Activated CD4-positive, alpha-beta T cell treated with anti-CD3 and anti-CD28 coated beads, Interleukin-2, amount 10 ng/mL, durations not matched to agents 7 days and 5 days (primary cell): Measurements from ENCODE around the gene IL13. TPM values are rescaled to one million over a fixed set of nuclear protein-coding genes. Genes with fewer than 3 reads are reported as not detected.
"Not testable (repeated sequence)": the region's sequence is repeated elsewhere in the genome, so short reads cannot be mapped to it uniquely, and the experiment has no call there.

Source experiments
- CTCF ChIA-PET: fragments of 350-600 bp; sonication (Branson Sonifier 250); formaldehyde crosslinking; loops from one replicate; lab custom pipeline; 2021; ENCODE audit warnings: antibody characterized with exemption; lab: Charles Lee
- POLR2A ChIA-PET: fragments of 350-600 bp; sonication (Branson Sonifier 250); formaldehyde crosslinking; loops from one replicate; lab custom pipeline; 2021; ENCODE audit warnings: antibody characterized with exemption; lab: Charles Lee
- DNase-seq: peaks from one replicate; pipeline ENCODE4 v3.0.0-alpha.2; 2020
- H3K27ac Mint-ChIP-seq: one replicate; pipeline ENCODE4 v1.8.0; 2021; ENCODE audit warnings: mild to moderate bottlenecking, moderate library complexity, mixed read lengths
- H3K27me3 Mint-ChIP-seq: one replicate; pipeline ENCODE4 v1.8.0; 2021; ENCODE audit warnings: mixed read lengths
- H3K36me3 Mint-ChIP-seq: one replicate; pipeline ENCODE4 v1.8.0; 2021; ENCODE audit warnings: low read depth, mixed read lengths
- H3K4me1 Mint-ChIP-seq: one replicate; pipeline ENCODE4 v1.8.0; 2021; ENCODE audit warnings: mixed read lengths
- H3K4me3 Mint-ChIP-seq: one replicate; pipeline ENCODE4 v1.8.0; 2021; ENCODE audit warnings: mild to moderate bottlenecking, moderate library complexity, mixed read lengths
- H3K9me3 Mint-ChIP-seq: one replicate; pipeline ENCODE4 v1.8.0; 2021; ENCODE audit warnings: mixed read lengths
- total RNA-seq, 2 experiments: library from RNA; stranded (reverse); gene quantifications; one replicate each; pipeline ENCODE4 v1.2.3, GENCODE V29; 2021

Gene IL13
- 1 to 10 TPM; 2.5 to 2.8 TPM for total RNA-seq

GRCh38 chr5:132657676-132658380 is at the start of gene IL13:
TSS of gene IL13 (plus strand) at chr5:132658173. CDS start at chr5:132658187, 14 bp downstream.
- ChIA-PET CTCF (interaction anchor here (1.3 to 1.7 kb wide), 3 partner anchors 10 to 131 kb away, joined by 3 to 5 read pairs (median 3); no protein-coding TSS in a partner anchor), POLR2A (no interaction called here)
- Mint-ChIP-seq H3K36me3 (no peaks in the 10 kb centered on the region), H3K4me1 (peaks cover 14% of the 10 kb centered on the region), H3K27ac (no peak within 1 kb of the TSS), H3K4me3 (no peak within 1 kb of the TSS), H3K27me3 (peaks cover 26% of the 10 kb centered on the region), H3K9me3 (no peaks in the 10 kb centered on the region)
- no peak for DNase-seq

GRCh38 chr5:132611965-132612364 is 46.0 kb upstream of the IL13 start:
- no peak overlapping the region for H3K27ac Mint-ChIP-seq
- ChIA-PET CTCF (interaction anchor here (0.5 to 1.2 kb wide), 2 partner anchors 12 to 191 kb away, joined by 3 read pairs; no protein-coding TSS in a partner anchor), POLR2A (no interaction called here)
- no peaks in the 10 kb centered on the region for H3K9me3 Mint-ChIP-seq
- DNase-seq = no peak
- H3K4me1 Mint-ChIP-seq = peaks cover 1% of the 10 kb centered on the region
- H3K4me3 Mint-ChIP-seq = no peak overlapping the region
- no peaks in the 10 kb centered on the region for H3K27me3 Mint-ChIP-seq
- peaks cover 41% of the 10 kb centered on the region for H3K36me3 Mint-ChIP-seq

- H3K27ac Mint-ChIP-seq = no peak overlapping the region
- peaks cover 42% of the 10 kb centered on the region for H3K36me3 Mint-ChIP-seq
- ChIA-PET POLR2A (no interaction called here), CTCF (interaction anchor here (1.0 to 1.2 kb wide), 2 partner anchors 9 to 13 kb away, joined by 3 to 6 read pairs; no protein-coding TSS in a partner anchor)
- no peaks in the 10 kb centered on the region for H3K27me3 Mint-ChIP-seq
- no peak overlapping the region for H3K4me3 Mint-ChIP-seq
- DNase-seq = no peak
- no peaks in the 10 kb centered on the region for H3K4me1 Mint-ChIP-seq
- H3K9me3 Mint-ChIP-seq = no peaks in the 10 kb centered on the region
Measured at GRCh38 chr5:132612846-132613245, 45.1 kb upstream of the IL13 start.

GRCh38 chr5:132621699-132622098 is 36.3 kb upstream of the IL13 start:
- H3K9me3 Mint-ChIP-seq = no peaks in the 10 kb centered on the region
- peaks cover 52% of the 10 kb centered on the region for H3K36me3 Mint-ChIP-seq
- CTCF ChIA-PET = no interaction called here
- peaks cover 4% of the 10 kb centered on the region for H3K4me1 Mint-ChIP-seq
- DNase-seq = no peak
- POLR2A ChIA-PET = interaction anchor here (0.6 kb wide), 1 partner anchor 165 kb away, joined by 3 read pairs; no protein-coding TSS in a partner anchor
- H3K27ac Mint-ChIP-seq = no peak overlapping the region
- no peaks in the 10 kb centered on the region for H3K27me3 Mint-ChIP-seq
- H3K4me3 Mint-ChIP-seq = no peak overlapping the region

GRCh38 chr5:132622608-132623007 is 35.4 kb upstream of the IL13 start:
- POLR2A ChIA-PET = no interaction called here
- Mint-ChIP-seq H3K27ac (no peak overlapping the region), H3K36me3 (peaks cover 53% of the 10 kb centered on the region)

GRCh38 chr5:132627470-132627869 is 30.5 kb upstream of the IL13 start:
- no peak for DNase-seq
- POLR2A ChIA-PET = no interaction called here
- no peaks in the 10 kb centered on the region for H3K27me3 Mint-ChIP-seq
- H3K4me3 Mint-ChIP-seq = no peak overlapping the region
- H3K27ac Mint-ChIP-seq = no peak overlapping the region
- peaks cover 13% of the 10 kb centered on the region for H3K4me1 Mint-ChIP-seq
- no peaks in the 10 kb centered on the region for H3K9me3 Mint-ChIP-seq
- peaks cover 49% of the 10 kb centered on the region for H3K36me3 Mint-ChIP-seq
- CTCF ChIA-PET = no interaction called here

More at GRCh38 chr5:132622608-132623007, 35.4 kb upstream of the IL13 start:
- no peak overlapping the region for H3K4me3 Mint-ChIP-seq
- CTCF ChIA-PET = no interaction called here
- H3K4me1 Mint-ChIP-seq = peaks cover 4% of the 10 kb centered on the region
- no peaks in the 10 kb centered on the region for H3K9me3 Mint-ChIP-seq
- no peaks in the 10 kb centered on the region for H3K27me3 Mint-ChIP-seq
- no peak for DNase-seq

GRCh38 chr5:132628814-132629213 is 29.2 kb upstream of the IL13 start:
- H3K27ac Mint-ChIP-seq = no peak overlapping the region
- peaks cover 9% of the 10 kb centered on the region for H3K4me1 Mint-ChIP-seq
- ChIA-PET CTCF (interaction anchor here (0.7 to 2.0 kb wide), 2 partner anchors 16 to 280 kb away, joined by 4 read pairs; no protein-coding TSS in a partner anchor), POLR2A (no interaction called here)
- H3K27me3 Mint-ChIP-seq = no peaks in the 10 kb centered on the region
- DNase-seq = no peak
- no peak overlapping the region for H3K4me3 Mint-ChIP-seq
- peaks cover 42% of the 10 kb centered on the region for H3K36me3 Mint-ChIP-seq
- no peaks in the 10 kb centered on the region for H3K9me3 Mint-ChIP-seq

- Mint-ChIP-seq H3K36me3 (peaks cover 44% of the 10 kb centered on the region), H3K4me3 (no peak overlapping the region), H3K27me3 (no peaks in the 10 kb centered on the region), H3K9me3 (no peaks in the 10 kb centered on the region), H3K4me1 (peaks cover 9% of the 10 kb centered on the region), H3K27ac (no peak overlapping the region)
- ChIA-PET POLR2A (interaction anchor here (0.6 kb wide), 1 partner anchor 99 kb away, joined by 3 read pairs; no protein-coding TSS in a partner anchor), CTCF (interaction anchor here (0.7 to 2.0 kb wide), 2 partner anchors 16 to 279 kb away, joined by 4 read pairs; no protein-coding TSS in a partner anchor)
- DNase-seq = no peak
Measured at GRCh38 chr5:132629230-132629944, 28.6 kb upstream of the IL13 start.

GRCh38 chr5:132633587-132633986 is 24.4 kb upstream of the IL13 start:
- H3K27me3 Mint-ChIP-seq, H3K9me3 Mint-ChIP-seq, H3K4me3 Mint-ChIP-seq, POLR2A ChIA-PET, H3K27ac Mint-ChIP-seq, DNase-seq: not testable (repeated sequence)
- Mint-ChIP-seq H3K36me3 (peaks cover 51% of the 10 kb centered on the region), H3K4me1 (peaks cover 35% of the 10 kb centered on the region)
- CTCF ChIA-PET = interaction anchor here (1.3 kb wide), 1 partner anchor 20 kb away, joined by 3 read pairs; no protein-coding TSS in a partner anchor

GRCh38 chr5:132635873-132636272 is 22.1 kb upstream of the IL13 start:
- DNase-seq = no peak
- Mint-ChIP-seq H3K4me1 (peaks cover 49% of the 10 kb centered on the region), H3K4me3 (no peak overlapping the region), H3K36me3 (peaks cover 59% of the 10 kb centered on the region), H3K27ac (peak overlapping the region; percentile 36), H3K9me3 (no peaks in the 10 kb centered on the region), H3K27me3 (no peaks in the 10 kb centered on the region)
- POLR2A ChIA-PET = interaction anchor here (0.6 kb wide), 1 partner anchor 56 kb away, joined by 5 read pairs; no protein-coding TSS in a partner anchor
- CTCF ChIA-PET = interaction anchor here (1.0 kb wide), 1 partner anchor 43 kb away, joined by 3 read pairs; no protein-coding TSS in a partner anchor

- no peaks in the 10 kb centered on the region for H3K9me3 Mint-ChIP-seq
- H3K4me1 Mint-ChIP-seq = peaks cover 61% of the 10 kb centered on the region
- H3K27me3 Mint-ChIP-seq = no peaks in the 10 kb centered on the region
- no peak for DNase-seq
- peaks cover 59% of the 10 kb centered on the region for H3K36me3 Mint-ChIP-seq
- ChIA-PET CTCF (interaction anchor here (0.7 kb wide), 1 partner anchor 155 kb away, joined by 4 read pairs; no protein-coding TSS in a partner anchor), POLR2A (interaction anchor here (0.6 kb wide), 1 partner anchor 75 kb away, joined by 5 read pairs; no protein-coding TSS in a partner anchor)
- no peak overlapping the region for H3K27ac Mint-ChIP-seq
- no peak overlapping the region for H3K4me3 Mint-ChIP-seq
Measured at GRCh38 chr5:132637241-132637640, 20.7 kb upstream of the IL13 start.

GRCh38 chr5:132639706-132640130 is 18.3 kb upstream of the IL13 start:
- Mint-ChIP-seq H3K9me3 (no peaks in the 10 kb centered on the region), H3K36me3 (peaks cover 68% of the 10 kb centered on the region), H3K27me3 (no peaks in the 10 kb centered on the region), H3K27ac (peak overlapping the region; percentile 68), H3K4me1 (peaks cover 71% of the 10 kb centered on the region), H3K4me3 (no peak overlapping the region)
- no peak for DNase-seq
- ChIA-PET CTCF (interaction anchor here (1.0 to 1.7 kb wide), 4 partner anchors 9 to 53 kb away, joined by 3 to 4 read pairs (median 3); no protein-coding TSS in a partner anchor), POLR2A (no interaction called here)
